HepG2 (cell line): ENCODE measurements around the gene SPATA25. TPM values are rescaled to one million over a fixed set of nuclear protein-coding genes. Genes with fewer than 3 reads are reported as not detected.

Experiments
- KLF15 ChIP-seq: sonication (generic); formaldehyde crosslinking; IDR thresholded peaks from 2 replicates; pipeline ENCODE4 v1.8.1; 2023; ENCODE audit warnings: borderline replicate concordance, mild to moderate bottlenecking, inconsistent platforms, missing genetic modification reagents, mixed read lengths
- NFYB ChIP-seq: sonication (generic); formaldehyde crosslinking; IDR thresholded peaks from 2 replicates; pipeline ENCODE4 v1.4.0; 2020; ENCODE audit warnings: missing genetic modification reagents
- POLR2A ChIP-seq, 2 experiments: IDR thresholded peaks; 2 replicates each; pipeline ENCODE4 v1.6.1; 2011; ENCODE audit warnings: low read depth in 2 of 2, low read length in 2 of 2, mild to moderate bottlenecking in 1 of 2, moderate library complexity in 1 of 2; ENCODE audit not compliant: insufficient read depth in 1 of 2
- SKI ChIP-seq: fragments of 450-650 bp; IDR thresholded peaks from one replicate; pipeline ENCODE4 v1.6.1; 2018; ENCODE audit warnings: mild to moderate bottlenecking; ENCODE audit not compliant: partially characterized antibody
- SNAI1 ChIP-seq: sonication (generic); formaldehyde crosslinking; IDR thresholded peaks from 2 replicates; pipeline ENCODE4 v1.5.0; 2020; ENCODE audit warnings: mild to moderate bottlenecking, missing genetic modification reagents, borderline replicate concordance
- TSC22D2 ChIP-seq: sonication (generic); formaldehyde crosslinking; IDR thresholded peaks from 2 replicates; pipeline ENCODE4 v1.5.1; 2020; ENCODE audit warnings: missing genetic modification reagents, mild to moderate bottlenecking, borderline replicate concordance
- ZNF101 ChIP-seq: sonication (generic); formaldehyde crosslinking; IDR thresholded peaks from 2 replicates; pipeline ENCODE4 v1.4.0; 2020; ENCODE audit warnings: mild to moderate bottlenecking, low read depth, missing genetic modification reagents, borderline replicate concordance
- ZNF20 ChIP-seq: sonication (generic); formaldehyde crosslinking; IDR thresholded peaks from 2 replicates; pipeline ENCODE4 v1.4.0; 2020; ENCODE audit warnings: mild to moderate bottlenecking, moderate library complexity, missing genetic modification reagents
- ZNF232 ChIP-seq: sonication (generic); formaldehyde crosslinking; IDR thresholded peaks from 2 replicates; pipeline ENCODE4 v1.4.0; 2020; ENCODE audit warnings: missing genetic modification reagents, borderline replicate concordance
- ZNF552 ChIP-seq: sonication (generic); formaldehyde crosslinking; IDR thresholded peaks from 2 replicates; pipeline ENCODE4 v1.9.0; 2022; ENCODE audit warnings: missing genetic modification reagents, mild to moderate bottlenecking, borderline replicate concordance
- ZNF557 ChIP-seq: sonication (generic); formaldehyde crosslinking; IDR thresholded peaks from 2 replicates; pipeline ENCODE4 v1.4.0; 2020; ENCODE audit warnings: missing genetic modification reagents
- polyA plus RNA-seq, 8 experiments: library from polyadenylated mRNA; depleted of rRNA in 3 of 8; stranded (reverse) in 7 of 8; unstranded in 1 of 8; fragments of >200 nt; fragmentation: Illumina TruSeq in 4 of 8; extraction: Trizol in 4 of 8; gene quantifications; 2 replicates each; pipeline versions ENCODE4 v1.2.1 to v1.2.3, GENCODE V29; 2011 to 2016; ENCODE audit warnings: low read depth in 4 of 8, missing spikeins in 1 of 8, mixed read lengths in 1 of 8; ENCODE audit not compliant: insufficient read depth in 1 of 8
- total RNA-seq, 5 experiments: library from RNA; depleted of rRNA; stranded (reverse); fragments of >200 nt; fragmentation: Illumina TruSeq; extraction: Trizol; gene quantifications; 2 replicates each; pipeline ENCODE4 v1.2.3, GENCODE V29; 2016; ENCODE audit warnings: low read depth in 1 of 5
- TF ChIP-seq, protein P1 (sequence below): sonication (generic); formaldehyde crosslinking; IDR thresholded peaks from 2 replicates; pipeline ENCODE4 v1.4.0; 2020; ENCODE audit warnings: mild to moderate bottlenecking, missing genetic modification reagents
- TF ChIP-seq, protein P2 (sequence below), 2 experiments: fragments of 450-650 bp in 1 of 2; sonication (generic) in 1 of 2; formaldehyde crosslinking; IDR thresholded peaks; 2 replicates each; pipeline versions ENCODE4 v1.5.0 to v1.8.0; 2020 to 2022; ENCODE audit warnings: mild to moderate bottlenecking in 1 of 2, missing genetic modification reagents in 1 of 2
- TF ChIP-seq, protein P3 (sequence below): IDR thresholded peaks from 2 replicates; pipeline ENCODE4 v1.6.1; 2012; ENCODE audit warnings: low read length, improper control_type of control experiment
- TF ChIP-seq, protein P4 (sequence below): sonication (generic); formaldehyde crosslinking; IDR thresholded peaks from 2 replicates; pipeline ENCODE4 v1.8.0; 2022; ENCODE audit warnings: mild to moderate bottlenecking, missing genetic modification reagents
- TF ChIP-seq, protein P5 (sequence below): sonication (generic); formaldehyde crosslinking; IDR thresholded peaks from 2 replicates; pipeline ENCODE4 v1.8.1; 2022; ENCODE audit warnings: mild to moderate bottlenecking, missing genetic modification reagents
- TF ChIP-seq, protein P6 (sequence below): IDR thresholded peaks from 2 replicates; pipeline ENCODE4 v1.6.1; 2016; ENCODE audit warnings: mild to moderate bottlenecking

Gene SPATA25
- total and polyA plus RNA-seq, 2 of the 13 experiments (the other 11 are each of a cell fraction or from before 2014, with no cell fraction given) = 4.8 to 7.6 TPM

DNA sequence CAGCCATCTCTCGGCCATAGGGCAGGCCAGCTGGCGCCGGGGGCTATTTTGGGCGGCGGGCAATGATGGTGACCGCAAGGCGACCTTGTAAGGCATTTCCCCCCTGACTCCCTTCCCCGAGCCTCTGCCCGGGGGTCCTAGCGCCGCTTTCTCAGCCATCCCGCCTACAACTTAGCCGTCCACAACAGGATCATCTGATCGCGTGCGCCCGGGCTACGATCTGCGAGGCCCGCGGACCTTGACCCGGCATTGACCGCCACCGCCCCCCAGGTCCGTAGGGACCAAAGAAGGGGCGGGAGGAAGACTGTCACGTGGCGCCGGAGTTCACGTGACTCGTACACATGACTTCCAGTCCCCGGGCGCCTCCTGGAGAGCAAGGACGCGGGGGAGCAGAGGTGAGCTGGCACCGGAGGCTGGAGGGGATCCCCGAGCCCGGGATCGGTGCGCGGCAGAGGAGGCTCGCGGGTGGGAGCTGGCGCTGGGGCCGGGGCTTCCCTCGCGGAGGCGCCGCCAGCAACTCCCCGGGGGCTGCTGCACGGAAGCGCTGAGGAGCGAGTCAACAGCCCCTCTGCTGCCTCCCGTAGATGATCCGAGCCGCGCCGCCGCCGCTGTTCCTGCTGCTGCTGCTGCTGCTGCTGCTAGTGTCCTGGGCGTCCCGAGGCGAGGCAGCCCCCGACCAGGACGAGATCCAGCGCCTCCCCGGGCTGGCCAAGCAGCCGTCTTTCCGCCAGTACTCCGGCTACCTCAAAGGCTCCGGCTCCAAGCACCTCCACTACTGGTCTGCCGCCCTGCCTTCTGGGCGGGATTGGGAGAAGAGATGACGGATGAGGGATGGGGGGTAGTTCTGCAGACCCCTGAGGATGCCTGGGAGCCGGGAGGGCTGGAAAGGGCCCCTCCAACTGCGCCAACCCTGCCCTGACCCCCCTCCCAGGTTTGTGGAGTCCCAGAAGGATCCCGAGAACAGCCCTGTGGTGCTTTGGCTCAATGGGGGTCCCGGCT is 3.9 kb upstream of the SPATA25 start, which contains the start of the genes CTSA and NEURL2 (continued):
- TF ChIP-seq POLR2A (IDR thresholded peaks at IDR 0.05; ENCODE audit: insufficient read depth in 1 of 2, low read depth in 2 of 2, low read length in 2 of 2) = peak; percentile 90 to 94
- peak; percentile 98 for TF ChIP-seq SKI
- TF ChIP-seq KLF15 = peak; percentile 99
- TF ChIP-seq, protein P1, sequence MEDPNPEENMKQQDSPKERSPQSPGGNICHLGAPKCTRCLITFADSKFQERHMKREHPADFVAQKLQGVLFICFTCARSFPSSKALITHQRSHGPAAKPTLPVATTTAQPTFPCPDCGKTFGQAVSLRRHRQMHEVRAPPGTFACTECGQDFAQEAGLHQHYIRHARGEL (CRISPR knock-in tag) = peak; percentile 92
- peak; percentile 98; the same call in 1 of the 2 replicates for TF ChIP-seq SNAI1 (CRISPR knock-in tag)
- TF ChIP-seq, protein P2, sequence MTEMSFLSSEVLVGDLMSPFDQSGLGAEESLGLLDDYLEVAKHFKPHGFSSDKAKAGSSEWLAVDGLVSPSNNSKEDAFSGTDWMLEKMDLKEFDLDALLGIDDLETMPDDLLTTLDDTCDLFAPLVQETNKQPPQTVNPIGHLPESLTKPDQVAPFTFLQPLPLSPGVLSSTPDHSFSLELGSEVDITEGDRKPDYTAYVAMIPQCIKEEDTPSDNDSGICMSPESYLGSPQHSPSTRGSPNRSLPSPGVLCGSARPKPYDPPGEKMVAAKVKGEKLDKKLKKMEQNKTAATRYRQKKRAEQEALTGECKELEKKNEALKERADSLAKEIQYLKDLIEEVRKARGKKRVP (CRISPR knock-in tag; IDR thresholded peaks at IDR 0.05) = peak in 1 of 2 experiments; percentile 92; a peak in 2 of 4 replicates
- TF ChIP-seq ZNF20 (CRISPR knock-in tag) = peak; percentile 94
- peak; percentile 98 for TF ChIP-seq TSC22D2 (CRISPR knock-in tag)
- peak; percentile 52; the same call in 1 of the 2 replicates for TF ChIP-seq NFYB
- peak; percentile 92; the same call in 1 of the 2 replicates for TF ChIP-seq ZNF557 (CRISPR knock-in tag)
- peak; percentile 98 for TF ChIP-seq ZNF232
- TF ChIP-seq, protein P3, sequence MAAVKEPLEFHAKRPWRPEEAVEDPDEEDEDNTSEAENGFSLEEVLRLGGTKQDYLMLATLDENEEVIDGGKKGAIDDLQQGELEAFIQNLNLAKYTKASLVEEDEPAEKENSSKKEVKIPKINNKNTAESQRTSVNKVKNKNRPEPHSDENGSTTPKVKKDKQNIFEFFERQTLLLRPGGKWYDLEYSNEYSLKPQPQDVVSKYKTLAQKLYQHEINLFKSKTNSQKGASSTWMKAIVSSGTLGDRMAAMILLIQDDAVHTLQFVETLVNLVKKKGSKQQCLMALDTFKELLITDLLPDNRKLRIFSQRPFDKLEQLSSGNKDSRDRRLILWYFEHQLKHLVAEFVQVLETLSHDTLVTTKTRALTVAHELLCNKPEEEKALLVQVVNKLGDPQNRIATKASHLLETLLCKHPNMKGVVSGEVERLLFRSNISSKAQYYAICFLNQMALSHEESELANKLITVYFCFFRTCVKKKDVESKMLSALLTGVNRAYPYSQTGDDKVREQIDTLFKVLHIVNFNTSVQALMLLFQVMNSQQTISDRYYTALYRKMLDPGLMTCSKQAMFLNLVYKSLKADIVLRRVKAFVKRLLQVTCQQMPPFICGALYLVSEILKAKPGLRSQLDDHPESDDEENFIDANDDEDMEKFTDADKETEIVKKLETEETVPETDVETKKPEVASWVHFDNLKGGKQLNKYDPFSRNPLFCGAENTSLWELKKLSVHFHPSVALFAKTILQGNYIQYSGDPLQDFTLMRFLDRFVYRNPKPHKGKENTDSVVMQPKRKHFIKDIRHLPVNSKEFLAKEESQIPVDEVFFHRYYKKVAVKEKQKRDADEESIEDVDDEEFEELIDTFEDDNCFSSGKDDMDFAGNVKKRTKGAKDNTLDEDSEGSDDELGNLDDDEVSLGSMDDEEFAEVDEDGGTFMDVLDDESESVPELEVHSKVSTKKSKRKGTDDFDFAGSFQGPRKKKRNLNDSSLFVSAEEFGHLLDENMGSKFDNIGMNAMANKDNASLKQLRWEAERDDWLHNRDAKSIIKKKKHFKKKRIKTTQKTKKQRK = no peak
- TF ChIP-seq, protein P4, sequence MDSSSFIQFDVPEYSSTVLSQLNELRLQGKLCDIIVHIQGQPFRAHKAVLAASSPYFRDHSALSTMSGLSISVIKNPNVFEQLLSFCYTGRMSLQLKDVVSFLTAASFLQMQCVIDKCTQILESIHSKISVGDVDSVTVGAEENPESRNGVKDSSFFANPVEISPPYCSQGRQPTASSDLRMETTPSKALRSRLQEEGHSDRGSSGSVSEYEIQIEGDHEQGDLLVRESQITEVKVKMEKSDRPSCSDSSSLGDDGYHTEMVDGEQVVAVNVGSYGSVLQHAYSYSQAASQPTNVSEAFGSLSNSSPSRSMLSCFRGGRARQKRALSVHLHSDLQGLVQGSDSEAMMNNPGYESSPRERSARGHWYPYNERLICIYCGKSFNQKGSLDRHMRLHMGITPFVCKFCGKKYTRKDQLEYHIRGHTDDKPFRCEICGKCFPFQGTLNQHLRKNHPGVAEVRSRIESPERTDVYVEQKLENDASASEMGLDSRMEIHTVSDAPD (CRISPR knock-in tag) = peak; percentile 93
- TF ChIP-seq, protein P5, sequence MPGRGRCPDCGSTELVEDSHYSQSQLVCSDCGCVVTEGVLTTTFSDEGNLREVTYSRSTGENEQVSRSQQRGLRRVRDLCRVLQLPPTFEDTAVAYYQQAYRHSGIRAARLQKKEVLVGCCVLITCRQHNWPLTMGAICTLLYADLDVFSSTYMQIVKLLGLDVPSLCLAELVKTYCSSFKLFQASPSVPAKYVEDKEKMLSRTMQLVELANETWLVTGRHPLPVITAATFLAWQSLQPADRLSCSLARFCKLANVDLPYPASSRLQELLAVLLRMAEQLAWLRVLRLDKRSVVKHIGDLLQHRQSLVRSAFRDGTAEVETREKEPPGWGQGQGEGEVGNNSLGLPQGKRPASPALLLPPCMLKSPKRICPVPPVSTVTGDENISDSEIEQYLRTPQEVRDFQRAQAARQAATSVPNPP (CRISPR knock-in tag) = peak; percentile 99
- TF ChIP-seq, protein P6, sequence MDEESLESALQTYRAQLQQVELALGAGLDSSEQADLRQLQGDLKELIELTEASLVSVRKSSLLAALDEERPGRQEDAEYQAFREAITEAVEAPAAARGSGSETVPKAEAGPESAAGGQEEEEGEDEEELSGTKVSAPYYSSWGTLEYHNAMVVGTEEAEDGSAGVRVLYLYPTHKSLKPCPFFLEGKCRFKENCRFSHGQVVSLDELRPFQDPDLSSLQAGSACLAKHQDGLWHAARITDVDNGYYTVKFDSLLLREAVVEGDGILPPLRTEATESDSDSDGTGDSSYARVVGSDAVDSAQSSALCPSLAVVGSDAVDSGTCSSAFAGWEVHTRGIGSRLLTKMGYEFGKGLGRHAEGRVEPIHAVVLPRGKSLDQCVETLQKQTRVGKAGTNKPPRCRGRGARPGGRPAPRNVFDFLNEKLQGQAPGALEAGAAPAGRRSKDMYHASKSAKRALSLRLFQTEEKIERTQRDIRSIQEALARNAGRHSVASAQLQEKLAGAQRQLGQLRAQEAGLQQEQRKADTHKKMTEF (CRISPR knock-in tag) = peak; percentile 100
- TF ChIP-seq ZNF101 (CRISPR knock-in tag) = peak; percentile 75; the same call in 1 of the 2 replicates
- peak; percentile 99 for TF ChIP-seq ZNF552
